ENCODE results near the gene CYP26A1.

CYP26A1 gene

DNA sequence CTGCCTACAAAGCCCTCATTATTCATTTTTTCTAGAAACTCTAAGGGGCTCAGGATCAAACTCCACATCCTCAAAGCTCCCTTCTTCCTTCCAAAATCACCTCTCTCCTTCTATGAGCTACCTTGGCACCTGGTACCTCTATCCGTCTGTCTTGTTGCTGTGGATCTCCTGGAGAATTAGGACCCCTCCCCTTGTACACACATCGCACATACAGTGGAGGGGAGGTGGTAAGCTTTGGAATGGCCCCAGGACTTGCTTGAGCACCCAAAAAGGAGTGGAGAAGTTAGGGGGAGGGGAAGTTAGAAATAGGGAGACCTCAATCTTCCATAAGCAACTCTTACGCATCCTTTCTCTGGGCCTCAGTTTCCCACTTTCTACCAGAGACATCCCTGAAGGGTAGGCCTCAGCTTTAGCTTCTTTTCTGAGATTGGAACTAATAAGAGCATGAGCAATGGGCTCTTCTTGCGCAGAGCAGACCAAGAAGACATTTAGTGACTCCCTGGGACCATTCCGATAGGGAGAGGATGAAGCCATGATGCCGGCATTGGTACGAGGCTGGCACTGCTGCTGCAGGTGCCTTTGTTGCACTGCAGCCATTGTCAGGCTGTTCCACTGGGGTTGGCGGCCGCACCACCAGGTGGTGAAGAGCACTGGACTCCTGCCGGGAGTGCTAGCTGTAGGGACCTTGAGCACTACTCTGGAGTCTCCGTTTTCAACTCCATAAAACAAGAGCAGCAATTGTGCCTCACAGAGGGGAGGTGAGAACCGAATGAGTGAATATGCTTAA lies 8.6 kb upstream of the CYP26A1 start:
- no peak for DNase-seq

DNA sequence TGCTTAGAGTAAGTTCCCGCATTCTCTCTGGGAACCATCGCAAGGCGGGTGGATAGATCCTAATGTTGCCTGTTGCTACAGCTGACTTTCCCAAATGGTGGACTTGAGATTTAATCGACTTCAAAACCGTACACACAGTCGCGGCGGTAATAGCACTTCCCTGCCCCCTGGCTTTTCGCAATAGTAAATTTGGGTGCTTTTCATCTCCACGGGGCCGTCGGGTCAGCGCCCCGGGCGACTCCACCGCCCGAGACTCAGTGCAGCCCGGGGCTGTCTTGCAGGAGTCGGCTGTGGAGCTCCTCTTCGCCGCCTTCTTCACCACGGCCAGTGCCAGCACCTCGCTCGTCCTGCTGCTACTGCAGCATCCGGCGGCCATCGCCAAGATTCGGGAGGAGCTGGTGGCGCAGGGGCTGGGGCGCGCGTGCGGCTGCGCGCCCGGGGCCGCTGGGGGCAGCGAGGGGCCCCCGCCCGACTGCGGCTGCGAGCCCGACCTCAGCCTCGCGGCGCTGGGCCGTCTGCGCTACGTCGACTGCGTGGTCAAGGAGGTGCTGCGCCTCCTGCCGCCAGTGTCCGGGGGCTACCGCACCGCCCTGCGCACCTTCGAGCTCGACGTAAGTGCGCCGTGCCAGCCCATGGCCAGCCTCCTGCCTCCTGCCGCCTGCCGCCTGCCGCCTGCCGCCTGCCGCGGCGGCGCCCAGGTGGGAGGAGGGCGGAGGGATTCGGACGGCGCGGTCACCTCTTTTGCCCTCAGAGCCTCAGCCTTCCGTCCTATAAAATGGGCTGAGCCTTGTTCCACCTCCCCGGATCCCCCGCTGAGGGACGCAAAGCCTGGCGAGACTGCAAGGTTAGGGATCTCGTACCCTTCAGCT lies 7.8 kb upstream of the CYP26A1 start:
- DNase-seq = no peak

DNA sequence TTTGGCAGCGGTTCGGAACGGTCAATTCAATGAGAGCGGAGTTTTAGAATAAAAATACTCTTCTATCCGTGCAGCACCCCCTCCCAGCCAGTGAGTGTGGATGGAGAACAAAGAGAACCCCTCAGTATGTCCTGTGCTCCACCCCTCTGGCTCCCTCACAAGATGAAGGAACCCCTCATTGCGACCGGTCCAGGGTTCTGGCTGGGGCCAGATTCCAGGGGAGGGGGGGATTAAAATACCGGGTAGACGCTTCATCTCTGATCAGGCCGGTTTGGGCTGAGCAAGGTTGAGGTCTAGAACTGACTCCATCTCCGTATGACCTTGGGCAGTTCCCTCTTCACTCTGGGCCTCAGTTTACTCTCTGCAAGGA lies 7.2 kb upstream of the CYP26A1 start:
- DNase-seq = no peak

DNA sequence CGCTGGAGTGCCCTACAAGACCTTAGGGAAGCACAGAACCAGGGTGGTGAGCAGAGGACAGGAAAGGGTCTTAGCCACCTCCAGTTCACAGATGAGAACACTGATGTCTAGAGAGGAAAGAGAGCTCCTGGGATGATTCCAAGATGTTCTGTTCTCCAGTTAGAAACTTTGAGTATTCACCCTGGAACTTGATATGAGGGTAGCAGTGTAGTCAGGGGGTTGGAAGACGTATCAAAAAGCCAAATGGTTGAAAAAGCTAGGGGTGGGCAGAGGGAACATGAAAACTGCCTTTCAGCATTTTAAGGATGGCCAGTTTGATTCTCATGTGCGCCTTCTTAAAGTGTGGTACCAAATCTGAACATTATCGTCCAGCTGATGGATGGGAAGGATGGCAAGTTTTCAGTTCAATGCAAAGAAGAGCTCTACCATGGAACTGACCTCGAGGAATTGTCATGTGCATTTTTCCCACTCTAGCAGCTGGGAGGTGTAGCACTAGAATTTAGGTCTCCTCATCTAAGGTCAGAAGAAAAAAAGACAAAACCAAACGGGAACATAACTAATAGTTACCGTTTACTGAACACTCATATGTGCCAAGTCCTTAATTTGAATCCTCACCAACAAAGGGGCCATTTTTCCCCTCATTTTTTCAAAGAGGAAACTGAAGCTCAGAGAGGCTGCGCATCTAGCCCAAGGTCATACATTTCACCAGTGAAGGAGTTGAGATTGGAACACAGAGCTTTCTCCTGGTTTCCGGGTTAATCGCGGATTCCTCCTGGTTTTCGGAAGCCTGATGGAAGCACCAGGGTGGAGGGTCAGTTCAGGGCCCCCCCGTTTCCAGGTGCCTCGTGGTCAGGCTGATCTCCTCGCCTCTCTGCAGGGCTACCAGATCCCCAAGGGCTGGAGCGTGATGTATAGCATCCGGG lies 6.0 kb upstream of the CYP26A1 start:
- no peak for DNase-seq

DNA sequence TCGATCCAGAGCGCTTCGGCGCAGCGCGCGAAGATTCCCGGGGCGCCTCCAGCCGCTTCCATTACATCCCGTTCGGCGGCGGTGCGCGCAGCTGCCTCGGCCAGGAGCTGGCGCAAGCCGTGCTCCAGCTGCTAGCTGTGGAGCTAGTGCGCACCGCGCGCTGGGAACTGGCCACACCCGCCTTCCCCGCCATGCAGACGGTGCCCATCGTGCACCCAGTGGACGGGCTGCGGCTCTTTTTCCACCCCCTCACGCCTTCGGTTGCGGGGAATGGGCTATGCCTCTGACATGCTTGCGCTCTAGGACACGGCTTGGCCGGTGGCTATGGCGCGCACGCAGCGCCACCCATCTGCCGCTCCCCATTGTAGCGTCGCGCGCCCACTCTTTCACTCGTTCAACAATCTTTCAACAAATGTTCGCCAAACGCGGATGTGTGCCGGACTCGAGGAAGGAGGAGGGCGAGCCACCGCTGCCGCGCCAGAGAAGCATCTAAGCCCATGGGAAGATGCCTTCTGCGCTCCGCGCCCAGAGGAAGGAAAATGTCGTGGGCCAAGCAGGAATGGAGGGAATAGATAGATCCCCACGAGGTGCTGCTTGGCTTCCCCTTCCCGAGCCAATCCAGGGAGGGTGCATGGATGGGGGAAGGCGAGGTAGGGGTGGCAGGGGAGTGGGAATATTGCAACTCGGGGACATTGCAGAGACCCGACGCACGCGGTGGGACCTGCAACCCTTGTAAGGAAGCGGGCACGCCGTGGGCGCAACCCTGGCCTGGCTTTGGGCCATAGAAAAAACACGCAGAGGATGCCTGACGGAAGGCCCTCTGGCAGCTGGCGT lies 5.1 kb upstream of the CYP26A1 start:
- DNase-seq = no peak

DNA sequence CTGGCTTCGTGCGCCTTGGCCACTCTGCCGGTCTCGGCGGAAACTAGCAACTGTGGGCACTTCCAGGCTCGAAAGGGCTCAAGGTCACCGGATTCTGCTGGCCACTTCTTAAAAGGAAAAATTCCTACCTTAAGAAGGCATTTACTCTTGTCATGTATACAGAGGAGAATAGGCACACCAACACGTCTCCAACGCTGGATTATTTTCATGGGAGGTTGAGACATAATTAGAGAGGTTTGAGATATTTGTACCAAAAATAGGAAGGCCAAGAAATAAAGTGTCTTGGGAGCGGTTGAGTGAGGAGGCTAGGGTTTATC lies 4.5 kb upstream of the CYP26A1 start:
- no peak for DNase-seq

DNA sequence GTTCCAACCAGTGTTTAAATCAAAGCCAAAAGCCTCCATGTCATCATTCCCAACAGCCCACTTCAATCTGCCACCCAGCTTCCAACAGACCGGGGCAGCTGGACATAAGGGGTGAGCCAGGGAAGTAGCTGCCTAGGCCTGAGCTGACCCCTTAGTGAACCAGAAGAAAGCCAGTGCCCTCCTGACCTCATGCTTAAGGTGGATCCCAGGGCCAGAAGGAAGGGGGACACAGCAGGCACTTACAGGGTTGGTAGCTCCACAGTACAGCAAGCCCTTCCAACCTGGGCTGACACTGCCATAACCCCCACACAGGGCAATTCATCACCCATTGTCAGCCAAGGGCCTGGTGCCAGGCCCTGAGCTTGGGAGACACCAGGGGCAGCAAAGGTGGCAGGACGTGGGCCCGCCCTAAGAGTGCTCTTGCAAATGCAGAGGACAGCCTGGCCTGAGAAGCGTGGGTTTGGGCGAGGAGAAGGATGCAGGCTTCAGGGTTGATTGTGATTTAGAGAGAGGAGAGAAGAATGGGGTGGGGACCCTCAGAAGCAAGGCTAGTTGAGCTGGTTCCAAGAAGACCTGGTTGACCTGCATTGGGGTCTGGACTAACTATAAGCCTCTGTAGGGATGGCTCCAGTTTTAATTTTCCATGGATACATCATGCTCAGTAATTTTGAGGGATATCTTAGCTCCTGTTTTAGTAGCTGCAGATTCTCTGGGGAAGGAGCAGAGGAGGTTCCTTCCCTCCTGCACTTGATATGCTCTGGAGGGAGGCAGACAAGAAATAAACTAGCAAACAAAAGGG lies 3.1 kb upstream of the CYP26A1 start:
- DNase-seq = no peak

DNA sequence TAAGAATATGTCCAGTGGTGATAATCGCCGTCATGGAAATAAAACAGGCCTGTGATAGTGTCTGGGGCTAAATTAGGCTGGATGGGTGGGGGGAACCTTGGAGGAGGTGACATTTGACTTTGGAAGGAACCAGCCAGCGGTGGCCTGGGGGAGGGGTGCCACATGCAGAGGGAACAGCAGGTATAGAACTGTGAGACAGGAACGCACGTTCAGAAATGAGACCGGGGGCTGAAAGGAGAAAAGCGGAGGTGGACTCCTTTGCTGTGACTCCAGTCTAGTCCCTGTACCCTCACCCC lies 2.6 kb upstream of the CYP26A1 start:
- no peak for DNase-seq

DNA sequence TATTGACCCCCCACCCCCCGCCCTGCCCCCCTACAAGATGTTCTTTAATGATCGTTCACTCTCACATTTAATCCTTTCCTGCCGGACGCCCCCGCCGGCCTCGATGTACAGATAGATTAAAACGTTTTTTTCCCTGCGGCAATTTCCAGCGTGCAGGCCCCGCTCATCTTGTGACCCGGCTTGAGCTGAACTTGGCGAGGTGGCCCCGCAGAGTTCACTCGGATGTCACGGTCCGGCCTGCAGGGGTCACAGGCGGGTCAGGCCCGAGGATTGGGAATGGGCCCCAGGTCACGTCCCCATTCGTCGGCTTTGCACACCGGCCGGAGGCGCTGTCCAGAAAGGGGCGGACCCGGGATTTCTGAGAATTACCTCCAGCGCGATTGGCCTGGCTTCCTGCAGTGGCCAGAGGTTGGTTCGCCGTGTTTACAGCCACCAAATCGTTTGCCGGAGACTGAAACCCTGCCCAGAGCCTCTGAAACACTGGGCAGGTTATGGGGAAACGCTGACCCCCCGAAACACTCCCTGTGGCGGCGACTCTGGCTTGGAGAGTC lies 1.9 kb upstream of the CYP26A1 start:
- DNase-seq = no peak

DNA sequence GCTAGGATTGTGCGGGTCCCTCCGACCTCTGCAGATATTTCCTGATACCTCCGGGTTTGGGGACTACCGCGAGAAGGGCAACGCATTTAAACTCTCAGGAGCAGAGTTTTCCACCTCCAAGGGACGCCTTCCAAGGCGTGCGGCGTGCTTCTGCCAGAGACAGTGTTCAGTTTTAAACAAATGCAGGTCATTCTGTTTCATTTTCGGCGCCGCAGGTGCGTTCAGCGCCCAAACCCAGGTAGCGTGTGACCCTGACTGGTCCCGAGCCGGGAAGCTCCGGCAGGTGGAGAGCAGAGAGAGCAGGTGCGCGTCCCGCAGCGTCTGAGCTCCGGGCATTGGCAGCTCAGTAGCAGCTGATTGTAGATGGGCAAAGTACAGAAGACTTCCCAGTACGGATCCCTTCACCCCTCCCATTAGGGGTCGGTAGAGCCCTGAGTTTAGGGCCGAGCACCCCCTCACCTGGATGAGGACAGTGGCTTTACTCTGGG lies 1.4 kb upstream of the CYP26A1 start:
- DNase-seq = no peak

DNA sequence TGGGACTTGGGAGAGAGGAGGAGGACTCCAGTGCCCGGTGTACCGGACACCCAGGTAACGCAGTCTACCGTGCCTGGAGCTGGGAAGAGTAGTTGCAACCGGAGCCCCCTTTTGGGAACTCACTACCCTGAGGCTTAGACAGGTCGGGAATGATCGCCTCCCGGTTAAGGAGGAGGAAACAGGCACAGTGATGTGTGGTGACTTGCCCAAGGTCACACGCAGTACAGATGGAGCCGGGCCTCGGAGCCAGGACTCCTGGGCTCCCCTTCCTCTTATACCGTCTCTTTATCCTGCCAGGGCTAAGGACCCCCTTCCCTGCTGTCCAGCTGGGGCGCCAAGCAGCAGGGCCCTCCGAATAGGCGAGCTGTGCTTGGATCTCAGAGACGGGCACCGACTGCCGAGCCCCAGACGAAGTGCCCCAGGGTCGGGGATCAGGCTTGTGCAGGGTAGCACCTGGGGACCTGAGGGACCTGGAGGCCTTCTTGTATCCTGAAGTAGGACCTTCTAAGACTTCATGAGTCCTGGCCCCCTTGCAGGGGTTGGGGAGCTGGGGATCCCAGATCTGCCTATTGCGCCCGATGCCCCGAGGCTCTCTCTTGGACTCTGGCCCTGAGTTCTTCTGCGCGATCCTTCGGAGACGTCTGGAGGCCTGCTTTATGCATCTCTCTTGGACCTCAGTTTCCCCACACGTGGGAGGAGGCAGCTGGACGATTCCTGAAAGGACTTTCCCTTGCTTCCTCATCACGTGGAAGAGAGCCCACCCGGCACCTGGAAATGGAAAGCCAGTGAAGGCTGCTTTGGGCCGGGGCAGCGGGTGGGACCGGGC lies 767 bp upstream of the CYP26A1 start:
- DNase-seq = no peak

DNA sequence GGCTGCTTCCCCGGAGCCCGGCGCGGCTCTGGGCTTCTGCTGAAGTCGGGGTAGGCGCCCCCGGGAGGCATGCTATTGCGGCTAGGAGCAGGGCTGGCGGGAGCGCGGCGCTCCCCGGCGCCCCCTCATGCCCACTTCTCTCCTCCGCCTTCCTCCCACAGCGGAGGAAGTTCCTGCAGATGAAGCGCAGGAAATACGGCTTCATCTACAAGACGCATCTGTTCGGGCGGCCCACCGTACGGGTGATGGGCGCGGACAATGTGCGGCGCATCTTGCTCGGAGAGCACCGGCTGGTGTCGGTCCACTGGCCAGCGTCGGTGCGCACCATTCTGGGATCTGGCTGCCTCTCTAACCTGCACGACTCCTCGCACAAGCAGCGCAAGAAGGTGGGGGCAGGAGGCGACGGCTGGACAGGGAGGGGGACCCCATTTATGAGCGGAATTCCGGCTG lies 479 bp downstream of the CYP26A1 start:
- no peak for DNase-seq

DNA sequence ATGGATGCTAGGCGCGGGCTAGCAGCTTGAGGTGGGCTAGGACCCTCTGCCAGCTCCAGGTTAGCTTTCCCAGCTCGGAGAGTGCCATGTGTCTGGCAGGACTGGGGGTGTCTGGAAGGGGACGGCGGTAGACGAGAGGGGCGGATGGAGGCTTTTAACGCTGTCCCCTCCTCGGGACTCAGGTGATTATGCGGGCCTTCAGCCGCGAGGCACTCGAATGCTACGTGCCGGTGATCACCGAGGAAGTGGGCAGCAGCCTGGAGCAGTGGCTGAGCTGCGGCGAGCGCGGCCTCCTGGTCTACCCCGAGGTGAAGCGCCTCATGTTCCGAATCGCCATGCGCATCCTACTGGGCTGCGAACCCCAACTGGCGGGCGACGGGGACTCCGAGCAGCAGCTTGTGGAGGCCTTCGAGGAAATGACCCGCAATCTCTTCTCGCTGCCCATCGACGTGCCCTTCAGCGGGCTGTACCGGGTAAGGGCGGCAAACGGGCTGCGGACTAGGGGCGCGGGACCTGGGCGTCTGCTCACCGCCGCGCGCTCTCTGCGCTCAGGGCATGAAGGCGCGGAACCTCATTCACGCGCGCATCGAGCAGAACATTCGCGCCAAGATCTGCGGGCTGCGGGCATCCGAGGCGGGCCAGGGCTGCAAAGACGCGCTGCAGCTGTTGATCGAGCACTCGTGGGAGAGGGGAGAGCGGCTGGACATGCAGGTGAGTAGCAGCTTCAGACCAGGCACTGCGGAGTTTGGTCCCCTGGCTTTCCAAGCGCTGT lies 1.1 kb downstream of the CYP26A1 start:
- DNase-seq = no peak

DNA sequence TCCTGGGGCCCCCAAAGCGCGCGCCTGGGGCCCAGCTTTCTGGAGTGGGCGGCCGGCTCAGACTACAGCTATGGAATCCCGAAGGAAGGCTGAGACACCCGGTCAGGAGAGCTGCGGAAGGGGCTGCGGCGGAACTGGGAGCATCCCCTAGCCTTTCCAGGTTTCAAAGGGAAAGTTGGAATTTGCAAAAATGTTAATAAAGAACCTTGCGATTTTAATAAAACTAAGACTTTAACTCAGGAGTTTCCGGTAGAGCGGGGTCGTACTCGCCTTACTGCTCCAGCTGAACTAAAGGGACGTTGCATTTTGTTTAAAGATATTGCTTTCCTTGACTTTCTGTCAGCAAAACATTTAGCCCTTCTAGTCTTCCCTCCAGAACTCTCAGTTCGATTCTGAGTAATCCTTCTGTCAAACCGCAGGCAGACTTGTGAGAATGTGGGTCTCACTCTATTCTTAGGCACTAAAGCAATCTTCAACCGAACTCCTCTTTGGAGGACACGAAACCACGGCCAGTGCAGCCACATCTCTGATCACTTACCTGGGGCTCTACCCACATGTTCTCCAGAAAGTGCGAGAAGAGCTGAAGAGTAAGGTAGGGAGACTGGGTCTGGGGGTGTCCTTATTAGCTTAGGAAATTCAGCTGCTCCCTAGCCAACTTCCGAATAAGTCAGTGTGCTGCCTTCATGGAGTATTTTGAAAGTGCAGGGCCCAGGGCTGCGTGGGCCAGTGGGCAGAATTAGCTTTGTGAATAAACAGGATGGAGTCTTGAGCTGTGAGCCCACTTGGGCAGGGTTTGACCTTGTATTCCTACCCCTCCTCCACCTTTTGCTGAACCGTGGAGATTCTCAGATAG lies 1.9 kb downstream of the CYP26A1 start:
- no peak for DNase-seq

DNA sequence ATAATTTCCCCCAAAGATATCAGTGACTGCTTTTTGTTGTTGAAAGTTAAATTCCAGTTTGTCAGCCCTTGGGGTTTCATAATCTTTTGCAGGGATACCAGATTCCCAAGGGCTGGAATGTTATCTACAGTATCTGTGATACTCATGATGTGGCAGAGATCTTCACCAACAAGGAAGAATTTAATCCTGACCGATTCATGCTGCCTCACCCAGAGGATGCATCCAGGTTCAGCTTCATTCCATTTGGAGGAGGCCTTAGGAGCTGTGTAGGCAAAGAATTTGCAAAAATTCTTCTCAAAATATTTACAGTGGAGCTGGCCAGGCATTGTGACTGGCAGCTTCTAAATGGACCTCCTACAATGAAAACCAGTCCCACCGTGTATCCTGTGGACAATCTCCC lies 3.2 kb downstream of the CYP26A1 start:
- DNase-seq = no peak

DNA sequence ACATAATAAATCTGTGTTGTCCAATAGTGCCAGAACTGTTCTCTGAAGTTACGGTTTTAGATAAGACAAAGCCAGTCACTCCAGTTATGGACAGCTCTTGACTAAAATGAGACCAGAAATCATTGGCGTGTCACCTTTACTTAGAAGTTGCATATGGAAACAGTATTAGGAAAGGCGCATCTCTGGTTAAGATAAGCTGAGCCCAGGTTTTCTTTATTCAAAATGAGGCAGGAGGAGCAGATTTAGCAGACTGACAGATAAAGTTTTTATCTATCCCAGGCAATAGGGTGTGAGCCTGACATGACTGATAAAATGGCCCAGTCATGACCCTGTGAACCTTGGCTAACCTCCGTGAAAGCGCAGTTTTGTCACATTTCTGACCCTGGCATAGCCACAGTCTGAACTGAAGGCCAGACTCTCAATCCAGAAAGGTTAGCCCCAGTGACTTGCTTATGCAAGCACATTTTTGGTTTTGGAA lies 4.2 kb downstream of the CYP26A1 start:
- DNase-seq = no peak

DNA sequence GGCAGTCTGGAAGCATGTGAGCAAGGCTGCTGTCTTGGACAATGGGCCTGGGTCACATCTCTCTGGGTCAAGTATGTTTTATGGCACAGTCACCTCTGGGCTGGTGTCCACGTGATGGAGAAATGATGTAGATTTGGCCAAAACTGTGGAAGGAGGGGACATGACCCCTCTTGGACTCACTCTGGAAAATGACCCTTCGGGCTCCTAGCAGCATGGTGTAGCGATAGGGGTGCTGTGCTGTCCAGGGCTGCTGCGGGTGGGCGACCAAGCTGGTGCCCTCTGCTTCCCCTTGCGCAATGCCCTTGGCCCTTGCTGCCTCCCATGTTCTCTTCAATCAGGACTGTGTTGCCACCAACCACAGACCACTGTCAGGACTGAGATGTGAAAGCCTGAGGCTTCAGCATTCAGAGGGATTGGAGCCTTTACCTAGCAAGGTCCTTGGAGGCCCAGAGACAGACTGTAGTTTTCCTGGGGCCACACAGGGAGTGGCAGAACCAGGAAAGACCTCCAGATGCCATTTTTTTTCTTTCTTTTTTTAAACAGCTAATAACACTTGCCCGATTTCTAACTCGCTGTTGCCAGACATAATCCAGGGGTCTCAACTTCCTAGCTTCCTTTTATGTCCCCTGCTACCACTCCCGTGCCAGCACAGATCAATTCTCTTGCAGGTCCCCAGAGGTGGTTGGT lies 6.1 kb downstream of the CYP26A1 start:
- DNase-seq = no peak

Data from activated effector memory CD4-positive, alpha-beta T cell treated with Interleukin-2 at 50 U/mL for 16 hours (primary cell).